Measurements from ENCODE around the gene BNIPL. TPM values are rescaled to one million over a fixed set of nuclear protein-coding genes. Genes with fewer than 3 reads are reported as not detected.

Gene BNIPL
- total RNA-seq, 2 donors from 2014 or later, result 0.69 to 1.9 TPM

DNA sequence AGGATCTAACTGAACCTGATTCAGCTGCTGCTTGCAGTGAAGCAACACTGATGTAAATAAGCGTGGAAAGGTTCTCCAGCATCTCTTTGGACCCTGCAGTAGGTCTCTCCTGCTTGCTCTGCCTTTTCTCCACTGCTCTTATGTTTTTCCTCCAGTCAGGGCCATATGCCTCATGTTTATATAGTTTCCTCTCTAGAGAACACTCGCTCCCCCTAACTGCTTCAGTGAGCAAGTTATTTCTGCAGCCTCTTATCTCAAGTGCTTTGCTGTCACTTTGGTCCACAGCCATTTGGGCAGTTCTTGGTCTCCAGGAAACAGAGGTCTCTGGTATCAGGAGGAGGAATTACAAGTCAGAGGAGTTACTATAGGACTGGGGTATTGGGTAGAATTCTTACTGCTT, 22.9 kb upstream of the BNIPL start:
- H3K36me3 ChIP-seq, result no peaks in the 10 kb centered on the region
- peak overlapping the region; percentile 54 for H3K27ac ChIP-seq
- H3K4me1 ChIP-seq, result no peaks in the 10 kb centered on the region
- DNase-seq, result peak; percentile 41
- no peaks in the 10 kb centered on the region for H3K27me3 ChIP-seq
- intact Hi-C loops (cut with DNase I), result no loop called here
- no peaks in the 10 kb centered on the region for H3K9me3 ChIP-seq
- H3K4me3 ChIP-seq, result no peak overlapping the region
- TF ChIP-seq, protein P1, sequence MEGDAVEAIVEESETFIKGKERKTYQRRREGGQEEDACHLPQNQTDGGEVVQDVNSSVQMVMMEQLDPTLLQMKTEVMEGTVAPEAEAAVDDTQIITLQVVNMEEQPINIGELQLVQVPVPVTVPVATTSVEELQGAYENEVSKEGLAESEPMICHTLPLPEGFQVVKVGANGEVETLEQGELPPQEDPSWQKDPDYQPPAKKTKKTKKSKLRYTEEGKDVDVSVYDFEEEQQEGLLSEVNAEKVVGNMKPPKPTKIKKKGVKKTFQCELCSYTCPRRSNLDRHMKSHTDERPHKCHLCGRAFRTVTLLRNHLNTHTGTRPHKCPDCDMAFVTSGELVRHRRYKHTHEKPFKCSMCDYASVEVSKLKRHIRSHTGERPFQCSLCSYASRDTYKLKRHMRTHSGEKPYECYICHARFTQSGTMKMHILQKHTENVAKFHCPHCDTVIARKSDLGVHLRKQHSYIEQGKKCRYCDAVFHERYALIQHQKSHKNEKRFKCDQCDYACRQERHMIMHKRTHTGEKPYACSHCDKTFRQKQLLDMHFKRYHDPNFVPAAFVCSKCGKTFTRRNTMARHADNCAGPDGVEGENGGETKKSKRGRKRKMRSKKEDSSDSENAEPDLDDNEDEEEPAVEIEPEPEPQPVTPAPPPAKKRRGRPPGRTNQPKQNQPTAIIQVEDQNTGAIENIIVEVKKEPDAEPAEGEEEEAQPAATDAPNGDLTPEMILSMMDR (IDR thresholded peaks at IDR 0.05), result no peak
- H3K9ac ChIP-seq (ENCODE audit: low read depth in 2 of 2, low read length in 2 of 2), result peak overlapping the region in 1 of 2 donors; percentile 53

DNA sequence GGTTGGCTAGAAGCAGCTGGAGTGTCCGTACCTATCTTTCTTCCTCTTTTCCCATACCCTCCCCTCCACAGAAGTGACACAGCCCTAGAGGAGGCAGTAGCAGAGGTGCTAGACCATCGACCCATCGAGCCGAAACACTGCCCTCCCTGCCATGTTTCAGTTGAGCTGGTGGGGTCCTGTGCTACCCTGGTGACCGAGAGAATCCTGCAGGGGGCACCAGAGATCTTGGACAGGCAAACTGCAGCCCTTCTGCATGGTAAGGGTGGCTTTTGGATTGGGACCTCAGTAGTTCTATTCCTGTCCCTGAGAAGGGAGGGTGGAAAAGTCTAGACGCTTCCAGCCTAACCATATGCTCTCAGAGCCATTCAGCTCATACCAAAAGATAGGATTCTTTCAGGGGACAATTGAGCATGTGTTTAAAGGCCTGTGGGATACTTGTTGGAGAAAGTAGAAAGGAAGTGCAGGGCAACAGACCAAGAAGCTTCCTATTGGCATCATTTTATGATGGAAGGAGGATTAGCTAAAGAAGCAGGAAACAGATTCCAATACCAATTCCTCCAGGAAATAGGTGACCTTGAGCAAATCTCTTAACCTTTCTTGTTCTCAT, 11.7 kb upstream of the BNIPL start:
- H3K27ac ChIP-seq, result no peak overlapping the region
- intact Hi-C loops (cut with DNase I), result loop anchor here (10.0 kb wide), 1 partner anchor 130 kb away; the partner anchor contains the start of gene TNFAIP8L2
- no peaks in the 10 kb centered on the region for H3K9me3 ChIP-seq
- no peaks in the 10 kb centered on the region for H3K27me3 ChIP-seq
- peak; percentile 83 for DNase-seq
- TF ChIP-seq, protein P1 (IDR thresholded peaks at IDR 0.05), result peak; percentile 48
- H3K36me3 ChIP-seq, result peaks cover 3% of the 10 kb centered on the region
- H3K4me1 ChIP-seq, result no peaks in the 10 kb centered on the region
- no peak overlapping the region for H3K4me3 ChIP-seq
- H3K9ac ChIP-seq (ENCODE audit: low read depth in 2 of 2, low read length in 2 of 2), result no peak overlapping the region

DNA sequence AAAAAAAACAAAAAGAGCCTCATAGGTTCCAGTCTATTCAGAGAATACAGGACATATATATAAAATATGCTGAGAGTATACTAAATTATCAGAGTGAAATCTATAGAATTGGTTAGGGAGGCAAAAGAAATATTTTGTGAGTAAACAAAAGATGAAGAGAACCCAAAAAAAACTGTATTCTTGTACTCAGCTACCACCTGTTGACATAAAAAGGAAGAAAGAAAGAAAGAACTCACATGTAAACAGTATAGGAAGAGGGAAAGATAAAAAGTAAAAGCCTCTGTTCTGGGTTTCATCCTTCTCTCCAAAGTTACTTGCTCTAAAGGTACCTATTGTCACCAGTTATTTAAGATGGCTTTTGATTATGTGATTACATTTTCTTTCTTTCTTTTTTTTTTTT, 9.9 kb upstream of the BNIPL start:
- Histone ChIP-seq H3K27ac (no peak overlapping the region), H3K4me1 (no peaks in the 10 kb centered on the region), H3K36me3 (peaks cover 3% of the 10 kb centered on the region), H3K4me3 (no peak overlapping the region), H3K9ac (ENCODE audit: low read depth in 2 of 2, low read length in 2 of 2) (no peak overlapping the region), H3K27me3 (no peaks in the 10 kb centered on the region), H3K9me3 (no peaks in the 10 kb centered on the region)
- intact Hi-C loops (cut with DNase I), result loop anchor here (10.0 kb wide), 1 partner anchor 128 kb away; the partner anchor contains the start of gene TNFAIP8L2
- TF ChIP-seq, protein P1 (IDR thresholded peaks at IDR 0.05), result no peak
- DNase-seq, result no peak

DNA sequence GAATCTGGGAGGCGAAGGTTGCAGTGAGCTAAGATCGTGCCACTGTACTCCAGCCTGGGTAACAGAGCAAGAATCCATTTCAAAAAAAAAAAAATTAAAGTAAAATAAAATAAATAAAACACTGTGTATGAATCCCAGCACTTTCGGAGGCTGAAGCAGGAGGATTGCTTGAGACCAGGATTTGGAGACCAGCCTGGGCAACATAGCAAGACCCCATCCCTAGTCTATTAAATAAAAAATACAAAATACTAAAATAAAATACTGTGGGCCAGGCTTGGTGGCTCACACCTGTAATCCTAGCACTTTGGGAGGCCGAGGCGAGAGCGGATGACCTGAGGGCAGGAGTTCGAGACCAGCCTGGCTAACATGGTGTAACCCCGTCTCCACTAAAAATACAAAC, 4.2 kb upstream of the BNIPL start:
- Histone ChIP-seq H3K4me3 (no peak overlapping the region), H3K4me1 (no peaks in the 10 kb centered on the region), H3K27ac (no peak overlapping the region), H3K9ac (ENCODE audit: low read depth in 2 of 2, low read length in 2 of 2) (no peak overlapping the region), H3K9me3 (no peaks in the 10 kb centered on the region), H3K27me3 (no peaks in the 10 kb centered on the region), H3K36me3 (peaks cover 5% of the 10 kb centered on the region)
- no peak for DNase-seq
- TF ChIP-seq, protein P1 (IDR thresholded peaks at IDR 0.05), result no peak
- intact Hi-C loops (cut with DNase I), result no loop called here

DNA sequence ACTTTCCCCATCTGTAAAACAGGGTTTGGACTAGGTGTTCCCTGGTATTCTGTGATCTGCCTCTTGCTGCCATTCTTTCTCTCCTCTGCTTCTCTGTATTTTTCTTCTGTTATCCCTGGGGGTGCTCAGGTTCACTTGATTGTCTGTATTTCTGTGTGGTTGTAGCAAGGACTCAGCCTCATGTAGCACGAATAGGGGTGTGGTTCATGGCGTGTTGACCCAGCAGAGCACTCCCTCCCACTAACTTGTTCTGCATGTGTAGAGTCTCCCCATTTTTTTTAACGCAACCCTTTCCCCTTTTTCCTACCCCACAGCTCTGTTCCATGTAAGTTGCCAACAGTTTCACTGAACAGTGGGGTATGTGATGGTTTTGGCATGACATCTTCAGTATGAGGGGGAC, 1.2 kb upstream of the BNIPL start:
- intact Hi-C loops (cut with DNase I), result no loop called here
- TF ChIP-seq, protein P1 (IDR thresholded peaks at IDR 0.05), result no peak

More for the DNA sequence above, 1.2 kb upstream of the BNIPL start:
- no peak for DNase-seq
- H3K9me3 ChIP-seq, result no peaks in the 10 kb centered on the region
- no peak overlapping the region for H3K4me3 ChIP-seq
- H3K4me1 ChIP-seq, result no peaks in the 10 kb centered on the region
- H3K27ac ChIP-seq, result no peak overlapping the region
- peaks cover 5% of the 10 kb centered on the region for H3K36me3 ChIP-seq
- no peaks in the 10 kb centered on the region for H3K27me3 ChIP-seq
- H3K9ac ChIP-seq (ENCODE audit: low read depth in 2 of 2, low read length in 2 of 2), result no peak overlapping the region

Measured in colonic mucosa (tissue), 4 donors.